ENCODE results near the gene RANBP2. TPM values are rescaled to one million over a fixed set of nuclear protein-coding genes. Genes with fewer than 3 reads are reported as not detected.

RANBP2 gene
- total RNA-seq, 1 donor from 2014 or later: 73.8 TPM

GRCh38 chr2:108823286-108823685 lies 104.0 kb downstream of the RANBP2 start:
- Mint-ChIP-seq H3K27ac (ENCODE audit: unreplicated experiment) (no peak overlapping the region), H3K4me3 (no peak overlapping the region), H3K27me3 (ENCODE audit: low read depth) (no peaks in the 10 kb centered on the region), H3K4me1 (no peaks in the 10 kb centered on the region), H3K36me3 (ENCODE audit: low read depth) (peaks cover 42% of the 10 kb centered on the region), H3K9me3 (peaks cover 7% of the 10 kb centered on the region)
- DNase-seq (ENCODE audit: low read depth, low spot score): no peak
- TF ChIP-seq CTCF (conservative IDR thresholded peaks at IDR 0.05): no peak

GRCh38 chr2:108824316-108825070 lies 105.2 kb downstream of the RANBP2 start:
- no peak overlapping the region for H3K4me3 Mint-ChIP-seq
- peaks cover 7% of the 10 kb centered on the region for H3K9me3 Mint-ChIP-seq
- peaks cover 33% of the 10 kb centered on the region for H3K36me3 Mint-ChIP-seq (ENCODE audit: low read depth)
- no peak overlapping the region for H3K27ac Mint-ChIP-seq (ENCODE audit: unreplicated experiment)
- TF ChIP-seq CTCF (conservative IDR thresholded peaks at IDR 0.05): no peak
- H3K4me1 Mint-ChIP-seq: no peaks in the 10 kb centered on the region
- H3K27me3 Mint-ChIP-seq (ENCODE audit: low read depth): no peaks in the 10 kb centered on the region
- DNase-seq (ENCODE audit: low read depth, low spot score): no peak

DNA sequence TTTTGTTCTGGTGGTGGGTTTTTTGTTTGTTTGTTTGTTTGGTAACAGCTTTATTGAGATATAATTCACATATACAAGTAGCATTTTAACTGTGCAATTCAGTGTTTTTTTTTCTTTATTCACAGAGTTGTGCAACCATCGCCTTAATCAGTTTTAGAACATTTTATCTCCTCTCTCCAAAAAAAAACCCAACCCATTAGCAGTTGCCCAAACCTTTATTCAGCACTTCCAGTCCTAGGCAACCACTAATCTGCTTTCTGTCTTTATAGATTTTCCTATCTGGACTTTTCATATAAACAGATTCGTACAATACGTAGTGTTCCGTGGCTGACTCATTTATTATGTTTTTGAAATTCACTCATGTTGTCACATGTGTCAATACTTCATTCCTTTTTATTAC lies 106.0 kb downstream of the RANBP2 start:
- H3K36me3 Mint-ChIP-seq (ENCODE audit: low read depth): peaks cover 29% of the 10 kb centered on the region
- no peaks in the 10 kb centered on the region for H3K27me3 Mint-ChIP-seq (ENCODE audit: low read depth)
- no peak for DNase-seq (ENCODE audit: low read depth, low spot score)
- peaks cover under 1% of the 10 kb centered on the region for H3K9me3 Mint-ChIP-seq
- no peak overlapping the region for H3K4me3 Mint-ChIP-seq
- no peak for TF ChIP-seq CTCF (conservative IDR thresholded peaks at IDR 0.05)
- no peak overlapping the region for H3K27ac Mint-ChIP-seq (ENCODE audit: unreplicated experiment)
- no peaks in the 10 kb centered on the region for H3K4me1 Mint-ChIP-seq

DNA sequence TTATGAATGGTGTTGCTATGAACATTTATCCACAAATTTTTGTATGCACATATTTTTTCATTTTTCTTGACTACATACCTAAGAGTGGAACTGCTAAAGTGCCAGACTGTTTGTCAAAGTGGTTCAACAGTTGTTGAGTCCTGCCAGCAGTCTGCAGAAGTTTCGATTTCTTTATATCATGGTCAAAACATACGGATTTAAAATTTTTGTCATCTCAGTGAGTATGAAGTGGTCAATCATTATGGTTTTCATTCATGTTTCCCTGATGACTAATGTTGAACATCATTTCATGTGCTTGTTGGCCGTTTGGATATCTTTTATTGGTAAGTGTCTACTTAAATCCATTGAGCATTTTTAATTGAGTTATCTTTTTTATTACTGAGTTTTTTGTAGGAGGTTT lies 106.5 kb downstream of the RANBP2 start:
- TF ChIP-seq CTCF (conservative IDR thresholded peaks at IDR 0.05): no peak
- no peak overlapping the region for H3K4me3 Mint-ChIP-seq
- H3K36me3 Mint-ChIP-seq (ENCODE audit: low read depth): peaks cover 26% of the 10 kb centered on the region
- H3K27me3 Mint-ChIP-seq (ENCODE audit: low read depth): no peaks in the 10 kb centered on the region
- H3K27ac Mint-ChIP-seq (ENCODE audit: unreplicated experiment): no peak overlapping the region
- DNase-seq (ENCODE audit: low read depth, low spot score): no peak
- H3K4me1 Mint-ChIP-seq: no peaks in the 10 kb centered on the region
- H3K9me3 Mint-ChIP-seq: no peaks in the 10 kb centered on the region

- Mint-ChIP-seq H3K27me3 (ENCODE audit: low read depth) (no peaks in the 10 kb centered on the region), H3K27ac (ENCODE audit: unreplicated experiment) (no peak overlapping the region), H3K4me1 (no peaks in the 10 kb centered on the region), H3K4me3 (no peak overlapping the region), H3K9me3 (no peaks in the 10 kb centered on the region), H3K36me3 (ENCODE audit: low read depth) (peaks cover 22% of the 10 kb centered on the region)
- no peak for TF ChIP-seq CTCF (conservative IDR thresholded peaks at IDR 0.05)
- DNase-seq (ENCODE audit: low read depth, low spot score): no peak
Observed at GRCh38 chr2:108829578-108830310, 110.5 kb downstream of the RANBP2 start.
